HL-60 (cell line): ENCODE measurements around the gene KRTAP5-3.

Experiments
- POLR2AphosphoS5 ChIP-seq: IDR thresholded peaks from 2 replicates; pipeline ENCODE4 v1.6.1; 2012; ENCODE audit warnings: low read depth
- TF ChIP-seq, protein P1 (sequence below): IDR thresholded peaks from one replicate; pipeline ENCODE4 v1.5.1; 2011; ENCODE audit warnings: low read length, control low read depth, inconsistent platforms; ENCODE audit not compliant: insufficient read depth
- TF ChIP-seq, protein P2 (sequence below): IDR thresholded peaks from 2 replicates; pipeline ENCODE4 v1.6.1; 2012; ENCODE audit warnings: low read depth; ENCODE audit not compliant: insufficient replicate concordance

DNA sequence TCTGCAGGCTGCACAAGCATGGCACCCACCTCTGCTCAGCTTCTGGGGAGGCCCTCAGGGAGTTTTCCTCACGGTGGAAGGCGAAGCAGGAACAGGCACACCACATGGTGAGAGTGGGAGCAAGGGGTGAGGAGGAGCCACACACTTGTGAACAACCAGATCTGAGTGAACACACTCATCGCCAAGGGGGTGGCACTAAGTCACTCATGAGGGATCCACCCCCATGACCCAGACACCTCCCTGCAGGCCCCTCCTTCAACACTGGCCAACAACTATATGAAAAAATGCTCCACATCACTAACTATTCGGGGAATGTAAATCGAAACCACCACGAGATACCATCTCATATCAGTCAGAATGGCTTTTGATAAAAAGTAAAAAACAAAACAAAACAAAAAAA lies 9.4 kb downstream of the KRTAP5-3 start:
- TF ChIP-seq POLR2AphosphoS5: no peak
- TF ChIP-seq, protein P1, sequence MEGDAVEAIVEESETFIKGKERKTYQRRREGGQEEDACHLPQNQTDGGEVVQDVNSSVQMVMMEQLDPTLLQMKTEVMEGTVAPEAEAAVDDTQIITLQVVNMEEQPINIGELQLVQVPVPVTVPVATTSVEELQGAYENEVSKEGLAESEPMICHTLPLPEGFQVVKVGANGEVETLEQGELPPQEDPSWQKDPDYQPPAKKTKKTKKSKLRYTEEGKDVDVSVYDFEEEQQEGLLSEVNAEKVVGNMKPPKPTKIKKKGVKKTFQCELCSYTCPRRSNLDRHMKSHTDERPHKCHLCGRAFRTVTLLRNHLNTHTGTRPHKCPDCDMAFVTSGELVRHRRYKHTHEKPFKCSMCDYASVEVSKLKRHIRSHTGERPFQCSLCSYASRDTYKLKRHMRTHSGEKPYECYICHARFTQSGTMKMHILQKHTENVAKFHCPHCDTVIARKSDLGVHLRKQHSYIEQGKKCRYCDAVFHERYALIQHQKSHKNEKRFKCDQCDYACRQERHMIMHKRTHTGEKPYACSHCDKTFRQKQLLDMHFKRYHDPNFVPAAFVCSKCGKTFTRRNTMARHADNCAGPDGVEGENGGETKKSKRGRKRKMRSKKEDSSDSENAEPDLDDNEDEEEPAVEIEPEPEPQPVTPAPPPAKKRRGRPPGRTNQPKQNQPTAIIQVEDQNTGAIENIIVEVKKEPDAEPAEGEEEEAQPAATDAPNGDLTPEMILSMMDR: no peak
- TF ChIP-seq, protein P2, sequence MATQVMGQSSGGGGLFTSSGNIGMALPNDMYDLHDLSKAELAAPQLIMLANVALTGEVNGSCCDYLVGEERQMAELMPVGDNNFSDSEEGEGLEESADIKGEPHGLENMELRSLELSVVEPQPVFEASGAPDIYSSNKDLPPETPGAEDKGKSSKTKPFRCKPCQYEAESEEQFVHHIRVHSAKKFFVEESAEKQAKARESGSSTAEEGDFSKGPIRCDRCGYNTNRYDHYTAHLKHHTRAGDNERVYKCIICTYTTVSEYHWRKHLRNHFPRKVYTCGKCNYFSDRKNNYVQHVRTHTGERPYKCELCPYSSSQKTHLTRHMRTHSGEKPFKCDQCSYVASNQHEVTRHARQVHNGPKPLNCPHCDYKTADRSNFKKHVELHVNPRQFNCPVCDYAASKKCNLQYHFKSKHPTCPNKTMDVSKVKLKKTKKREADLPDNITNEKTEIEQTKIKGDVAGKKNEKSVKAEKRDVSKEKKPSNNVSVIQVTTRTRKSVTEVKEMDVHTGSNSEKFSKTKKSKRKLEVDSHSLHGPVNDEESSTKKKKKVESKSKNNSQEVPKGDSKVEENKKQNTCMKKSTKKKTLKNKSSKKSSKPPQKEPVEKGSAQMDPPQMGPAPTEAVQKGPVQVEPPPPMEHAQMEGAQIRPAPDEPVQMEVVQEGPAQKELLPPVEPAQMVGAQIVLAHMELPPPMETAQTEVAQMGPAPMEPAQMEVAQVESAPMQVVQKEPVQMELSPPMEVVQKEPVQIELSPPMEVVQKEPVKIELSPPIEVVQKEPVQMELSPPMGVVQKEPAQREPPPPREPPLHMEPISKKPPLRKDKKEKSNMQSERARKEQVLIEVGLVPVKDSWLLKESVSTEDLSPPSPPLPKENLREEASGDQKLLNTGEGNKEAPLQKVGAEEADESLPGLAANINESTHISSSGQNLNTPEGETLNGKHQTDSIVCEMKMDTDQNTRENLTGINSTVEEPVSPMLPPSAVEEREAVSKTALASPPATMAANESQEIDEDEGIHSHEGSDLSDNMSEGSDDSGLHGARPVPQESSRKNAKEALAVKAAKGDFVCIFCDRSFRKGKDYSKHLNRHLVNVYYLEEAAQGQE: no peak
